A549 treated with AZD9567 at 1 μM for 4 hours (cell line): ENCODE results near the gene USP38. TPM values are rescaled to one million over a fixed set of nuclear protein-coding genes. Genes with fewer than 3 reads are reported as not detected.

Experiments used
- total RNA-seq: library from RNA; stranded (reverse); fragments of 200-300 nt; extraction: Qiagen RNA extraction; gene quantifications from 5 replicates; pipeline ENCODE4 v1.2.3, GENCODE V29; 2022; ENCODE audit not compliant: insufficient read depth

USP38 gene
- 8.8 to 9.5 TPM (median 9.1 TPM) in 5 replicates for total RNA-seq

GRCh38 chr4:143184503-143185252, at the start of gene USP38:
Gene USP38, plus strand, starts transcription at chr4:143184917. Its CDS starts 534 bp downstream, at chr4:143185451.

Other genes starting within 250 kb of the USP38 start
- 1.9 to 8.9 TPM (median 2.7 TPM) in 5 replicates for gene GAB1, start 152.0 kb downstream of the USP38 start, total RNA-seq